Panc1 (cell line): ENCODE measurements around the gene ASIC1. TPM values are rescaled to one million over a fixed set of nuclear protein-coding genes. Genes with fewer than 3 reads are reported as not detected.

Source experiments
- ATAC-seq: fragments of 200-7000 bp; cut with Tn5 transposase; 2 replicates; pipeline ENCODE4 v1.9.1; 2020; ENCODE audit warnings: mild to moderate bottlenecking, moderate library complexity
- BruUV-seq: library from RNA; stranded (reverse); fragments of 400-500 nt; replicated peaks from 2 replicates; lab custom pipeline; 2021; lab: Mats Ljungman, UMichigan
- CTCF ChIA-PET: fragments of 300-600 bp; sonication (Branson Sonifier 250); formaldehyde crosslinking; loops from one replicate; lab custom pipeline; 2022; ENCODE audit warnings: antibody characterized with exemption; lab: Charles Lee
- POLR2A ChIA-PET: fragments of 300-600 bp; sonication (Branson Sonifier 250); formaldehyde crosslinking; loops from one replicate; lab custom pipeline; 2022; ENCODE audit warnings: antibody characterized with exemption; lab: Charles Lee
- DNase-seq: peaks from one replicate; pipeline ENCODE4 v3.0.0-alpha.2; 2010; ENCODE audit warnings: low read depth, low spot score
- H3K27ac ChIP-seq: 2 replicates; pipeline ENCODE4 v1.5.1; 2011; ENCODE audit warnings: mild to moderate bottlenecking, low read length, inconsistent platforms
- H3K27me3 ChIP-seq: fragments of 200-500 bp; sonication (Bioruptor generic); 2 replicates; pipeline ENCODE4 v1.6.0; 2014; ENCODE audit warnings: low read length, inconsistent platforms; ENCODE audit not compliant: control insufficient read depth, insufficient read depth
- H3K36me3 ChIP-seq: fragments of 200-500 bp; sonication (Bioruptor generic); 2 replicates; pipeline ENCODE4 v1.5.1; 2014; ENCODE audit warnings: inconsistent platforms, mild to moderate bottlenecking, low read length, moderate library complexity; ENCODE audit not compliant: control insufficient read depth, insufficient read depth
- H3K4me1 ChIP-seq: 2 replicates; pipeline ENCODE4 v1.5.1; 2011; ENCODE audit warnings: inconsistent platforms, mild to moderate bottlenecking, low read length, moderate library complexity; ENCODE audit not compliant: control insufficient read depth, insufficient read depth
- H3K4me3 ChIP-seq, 2 experiments: 2 replicates each; pipeline ENCODE4 v1.5.1; 2011 to 2012; ENCODE audit warnings: low read depth in 2 of 2, low read length in 2 of 2, mild to moderate bottlenecking in 2 of 2, inconsistent platforms in 1 of 2, moderate library complexity in 1 of 2
- H3K9me3 ChIP-seq: fragments of 200-500 bp; sonication (Bioruptor generic); 2 replicates; pipeline ENCODE4 v1.5.1; 2014; ENCODE audit warnings: low read depth, mild to moderate bottlenecking, inconsistent platforms, low read length, moderate library complexity; ENCODE audit not compliant: control insufficient read depth, insufficient read depth
- POLR2AphosphoS5 ChIP-seq: IDR thresholded peaks from 2 replicates; pipeline ENCODE4 v1.6.1; 2012; ENCODE audit warnings: mild to moderate bottlenecking, low read depth, low read length, moderate library complexity
- SIN3A ChIP-seq: IDR thresholded peaks from 2 replicates; pipeline ENCODE4 v1.6.1; 2012; ENCODE audit warnings: low read depth, mild to moderate bottlenecking, low read length, moderate library complexity, borderline replicate concordance; ENCODE audit not compliant: insufficient read depth
- TCF7L2 ChIP-seq: IDR thresholded peaks from 2 replicates; pipeline ENCODE4 v1.6.1; 2011; ENCODE audit warnings: mild to moderate bottlenecking, low read depth, low read length, inconsistent platforms
- in situ Hi-C: cut with HindIII; loops from 2 replicates; pipeline ENCODE4 v1.10.0; 2016; ENCODE audit warnings: low sequenced_read_pairs, low pct_unique_long_range_greater_than_20kb
- intact Hi-C: fragments of 100-400 bp; cut with micrococcal nuclease; formaldehyde crosslinking; loops from one replicate; pipeline ENCODE4 v1.10.0; 2022; ENCODE audit not compliant: unreplicated experiment
- total RNA-seq: library from RNA; stranded (reverse); gene quantifications from one replicate; pipeline ENCODE4 v1.2.1, GENCODE V29; 2021; ENCODE audit not compliant: unreplicated experiment
- TF ChIP-seq, protein P1 (sequence below), 2 experiments: IDR thresholded peaks; 2 replicates each; pipeline ENCODE4 v1.6.1; 2011 to 2012; ENCODE audit warnings: low read depth in 2 of 2, control low read depth in 1 of 2, low read length in 1 of 2, mild to moderate bottlenecking in 1 of 2, moderate library complexity in 1 of 2; ENCODE audit not compliant: insufficient read depth in 1 of 2
- TF ChIP-seq, protein P2 (sequence below): fragments of 450-650 bp; IDR thresholded peaks from 2 replicates; pipeline ENCODE4 v1.5.1; 2017; ENCODE audit warnings: mild to moderate bottlenecking

ASIC1 gene
- total RNA-seq, 1 experiment from 2014 or later: 13.5 TPM

DNA sequence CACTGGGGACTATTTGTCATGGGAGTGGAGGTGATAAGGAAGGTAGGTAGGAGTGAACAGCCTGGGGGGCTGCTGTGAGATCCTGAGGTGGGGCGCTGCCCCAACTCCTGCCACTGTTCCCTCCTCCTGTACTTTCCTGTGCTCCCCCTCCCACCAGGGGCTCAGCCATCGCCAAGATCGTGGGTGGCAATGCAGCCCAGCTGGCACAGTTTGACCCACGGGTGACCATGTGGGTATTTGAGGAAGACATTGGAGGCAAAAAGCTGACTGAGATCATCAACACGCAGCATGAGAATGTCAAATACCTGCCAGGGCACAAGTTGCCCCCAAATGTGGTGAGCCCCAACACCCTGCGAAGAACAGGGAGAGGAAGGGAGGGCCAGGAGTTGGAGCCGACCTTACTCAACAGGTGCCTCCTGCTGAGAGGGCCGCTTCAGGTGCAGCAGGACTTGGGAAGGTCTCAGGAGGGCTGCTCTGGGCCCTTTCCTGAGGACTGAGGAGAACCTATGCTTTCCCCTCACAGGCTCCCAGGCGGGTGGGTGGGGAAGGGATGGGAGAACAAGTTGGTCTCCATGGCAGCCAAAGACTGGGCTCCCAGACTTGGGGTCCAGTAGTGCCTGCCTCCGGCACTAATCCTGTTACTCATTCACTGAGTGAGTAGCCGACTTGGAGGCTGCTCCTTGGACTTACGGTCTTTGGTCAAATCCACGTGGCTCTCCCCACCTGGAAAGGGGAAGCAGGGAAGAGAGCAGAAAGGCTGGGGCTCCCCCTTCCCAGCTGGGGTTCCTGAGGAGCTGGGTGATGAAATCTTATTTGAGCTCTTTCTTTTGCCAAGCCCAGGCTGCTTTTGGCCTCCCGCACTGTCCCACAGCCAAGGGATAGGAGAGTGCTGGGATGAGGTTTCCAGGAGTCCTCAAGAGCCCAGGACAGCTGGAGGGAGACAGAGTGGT lies 47.3 kb downstream of the ASIC1 start:
- Histone ChIP-seq H3K27ac (no peak overlapping the region), H3K4me1 (peaks cover 7% of the 10 kb centered on the region; the same call in 1 of the 2 replicates), H3K36me3 (no peaks in the 10 kb centered on the region), H3K27me3 (no peaks in the 10 kb centered on the region), H3K9me3 (no peaks in the 10 kb centered on the region), H3K4me3 (no peak overlapping the region)
- CTCF ChIA-PET: interaction anchor here (1.4 kb wide), 1 partner anchor 210 kb away, joined by 4 read pairs; no protein-coding TSS in a partner anchor
- TF ChIP-seq, protein P1, sequence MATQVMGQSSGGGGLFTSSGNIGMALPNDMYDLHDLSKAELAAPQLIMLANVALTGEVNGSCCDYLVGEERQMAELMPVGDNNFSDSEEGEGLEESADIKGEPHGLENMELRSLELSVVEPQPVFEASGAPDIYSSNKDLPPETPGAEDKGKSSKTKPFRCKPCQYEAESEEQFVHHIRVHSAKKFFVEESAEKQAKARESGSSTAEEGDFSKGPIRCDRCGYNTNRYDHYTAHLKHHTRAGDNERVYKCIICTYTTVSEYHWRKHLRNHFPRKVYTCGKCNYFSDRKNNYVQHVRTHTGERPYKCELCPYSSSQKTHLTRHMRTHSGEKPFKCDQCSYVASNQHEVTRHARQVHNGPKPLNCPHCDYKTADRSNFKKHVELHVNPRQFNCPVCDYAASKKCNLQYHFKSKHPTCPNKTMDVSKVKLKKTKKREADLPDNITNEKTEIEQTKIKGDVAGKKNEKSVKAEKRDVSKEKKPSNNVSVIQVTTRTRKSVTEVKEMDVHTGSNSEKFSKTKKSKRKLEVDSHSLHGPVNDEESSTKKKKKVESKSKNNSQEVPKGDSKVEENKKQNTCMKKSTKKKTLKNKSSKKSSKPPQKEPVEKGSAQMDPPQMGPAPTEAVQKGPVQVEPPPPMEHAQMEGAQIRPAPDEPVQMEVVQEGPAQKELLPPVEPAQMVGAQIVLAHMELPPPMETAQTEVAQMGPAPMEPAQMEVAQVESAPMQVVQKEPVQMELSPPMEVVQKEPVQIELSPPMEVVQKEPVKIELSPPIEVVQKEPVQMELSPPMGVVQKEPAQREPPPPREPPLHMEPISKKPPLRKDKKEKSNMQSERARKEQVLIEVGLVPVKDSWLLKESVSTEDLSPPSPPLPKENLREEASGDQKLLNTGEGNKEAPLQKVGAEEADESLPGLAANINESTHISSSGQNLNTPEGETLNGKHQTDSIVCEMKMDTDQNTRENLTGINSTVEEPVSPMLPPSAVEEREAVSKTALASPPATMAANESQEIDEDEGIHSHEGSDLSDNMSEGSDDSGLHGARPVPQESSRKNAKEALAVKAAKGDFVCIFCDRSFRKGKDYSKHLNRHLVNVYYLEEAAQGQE (IDR thresholded peaks at IDR 0.05; ENCODE audit: insufficient read depth in 1 of 2, low read depth in 2 of 2, low read length in 1 of 2): no peak
- no peak for TF ChIP-seq POLR2AphosphoS5
- TF ChIP-seq SIN3A: no peak
- TF ChIP-seq, protein P2, sequence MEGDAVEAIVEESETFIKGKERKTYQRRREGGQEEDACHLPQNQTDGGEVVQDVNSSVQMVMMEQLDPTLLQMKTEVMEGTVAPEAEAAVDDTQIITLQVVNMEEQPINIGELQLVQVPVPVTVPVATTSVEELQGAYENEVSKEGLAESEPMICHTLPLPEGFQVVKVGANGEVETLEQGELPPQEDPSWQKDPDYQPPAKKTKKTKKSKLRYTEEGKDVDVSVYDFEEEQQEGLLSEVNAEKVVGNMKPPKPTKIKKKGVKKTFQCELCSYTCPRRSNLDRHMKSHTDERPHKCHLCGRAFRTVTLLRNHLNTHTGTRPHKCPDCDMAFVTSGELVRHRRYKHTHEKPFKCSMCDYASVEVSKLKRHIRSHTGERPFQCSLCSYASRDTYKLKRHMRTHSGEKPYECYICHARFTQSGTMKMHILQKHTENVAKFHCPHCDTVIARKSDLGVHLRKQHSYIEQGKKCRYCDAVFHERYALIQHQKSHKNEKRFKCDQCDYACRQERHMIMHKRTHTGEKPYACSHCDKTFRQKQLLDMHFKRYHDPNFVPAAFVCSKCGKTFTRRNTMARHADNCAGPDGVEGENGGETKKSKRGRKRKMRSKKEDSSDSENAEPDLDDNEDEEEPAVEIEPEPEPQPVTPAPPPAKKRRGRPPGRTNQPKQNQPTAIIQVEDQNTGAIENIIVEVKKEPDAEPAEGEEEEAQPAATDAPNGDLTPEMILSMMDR: no peak
- no peak for TF ChIP-seq TCF7L2
- DNase-seq (no peak), ATAC-seq (no peak)
- POLR2A ChIA-PET: interaction anchor here (0.6 kb wide), 1 partner anchor 62 kb away, joined by 3 read pairs; the partner anchor contains the start of gene CERS5
- BruUV-seq: no TSS peak
- intact Hi-C loops: no loop called here
- in situ Hi-C loops: no loop called here

DNA sequence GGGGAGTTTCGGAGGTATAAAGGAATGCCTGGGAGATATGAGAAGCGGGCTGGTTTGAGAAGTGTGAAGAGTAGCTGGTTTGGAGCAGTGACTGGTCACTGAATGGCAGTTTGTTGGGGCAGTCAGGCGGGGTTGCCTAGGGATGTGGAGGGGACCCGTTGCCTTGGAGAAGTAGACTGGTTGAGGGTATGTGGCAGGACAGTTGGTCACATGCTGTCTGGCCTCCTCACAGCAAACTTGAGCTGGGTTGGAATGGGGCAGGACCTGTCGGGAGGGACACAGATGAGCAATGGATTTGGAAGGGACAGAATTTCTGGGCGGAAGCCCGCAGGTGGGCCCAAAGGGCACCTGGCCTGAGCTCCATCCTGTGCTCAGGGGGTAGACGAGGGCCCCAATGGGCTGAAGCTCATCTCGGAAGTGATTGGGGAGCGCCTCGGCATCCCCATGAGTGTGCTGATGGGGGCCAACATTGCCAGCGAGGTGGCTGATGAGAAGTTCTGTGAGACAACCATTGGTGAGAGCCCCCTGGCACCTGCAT lies 48.6 kb downstream of the ASIC1 start:
- no TSS peak for BruUV-seq
- no peak for DNase-seq
- TF ChIP-seq SIN3A (no peak), TCF7L2 (no peak), POLR2AphosphoS5 (no peak)
- TF ChIP-seq, protein P2: no peak
- TF ChIP-seq, protein P1 (IDR thresholded peaks at IDR 0.05; ENCODE audit: insufficient read depth in 1 of 2, low read depth in 2 of 2, low read length in 1 of 2): no peak
- no peaks in the 10 kb centered on the region for H3K9me3 ChIP-seq
- intact Hi-C loops (no loop called here), in situ Hi-C loops (no loop called here)
- no peak overlapping the region for H3K27ac ChIP-seq
- no peak overlapping the region for H3K4me3 ChIP-seq
- H3K27me3 ChIP-seq: no peaks in the 10 kb centered on the region
- ATAC-seq: no peak
- CTCF ChIA-PET: interaction anchor here (0.6 kb wide), 1 partner anchor 160 kb away, joined by 3 read pairs; no protein-coding TSS in a partner anchor
- H3K36me3 ChIP-seq: no peaks in the 10 kb centered on the region
- POLR2A ChIA-PET: no interaction called here
- H3K4me1 ChIP-seq: peaks cover 17% of the 10 kb centered on the region
